ENCODE measurements around the gene HNF1A.
"Not testable (repeated sequence)": the region's sequence is repeated elsewhere in the genome, so short reads cannot be mapped to it uniquely, and the experiment has no call there.

The HNF1A gene, protein sequence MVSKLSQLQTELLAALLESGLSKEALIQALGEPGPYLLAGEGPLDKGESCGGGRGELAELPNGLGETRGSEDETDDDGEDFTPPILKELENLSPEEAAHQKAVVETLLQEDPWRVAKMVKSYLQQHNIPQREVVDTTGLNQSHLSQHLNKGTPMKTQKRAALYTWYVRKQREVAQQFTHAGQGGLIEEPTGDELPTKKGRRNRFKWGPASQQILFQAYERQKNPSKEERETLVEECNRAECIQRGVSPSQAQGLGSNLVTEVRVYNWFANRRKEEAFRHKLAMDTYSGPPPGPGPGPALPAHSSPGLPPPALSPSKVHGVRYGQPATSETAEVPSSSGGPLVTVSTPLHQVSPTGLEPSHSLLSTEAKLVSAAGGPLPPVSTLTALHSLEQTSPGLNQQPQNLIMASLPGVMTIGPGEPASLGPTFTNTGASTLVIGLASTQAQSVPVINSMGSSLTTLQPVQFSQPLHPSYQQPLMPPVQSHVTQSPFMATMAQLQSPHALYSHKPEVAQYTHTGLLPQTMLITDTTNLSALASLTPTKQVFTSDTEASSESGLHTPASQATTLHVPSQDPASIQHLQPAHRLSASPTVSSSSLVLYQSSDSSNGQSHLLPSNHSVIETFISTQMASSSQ

DNA sequence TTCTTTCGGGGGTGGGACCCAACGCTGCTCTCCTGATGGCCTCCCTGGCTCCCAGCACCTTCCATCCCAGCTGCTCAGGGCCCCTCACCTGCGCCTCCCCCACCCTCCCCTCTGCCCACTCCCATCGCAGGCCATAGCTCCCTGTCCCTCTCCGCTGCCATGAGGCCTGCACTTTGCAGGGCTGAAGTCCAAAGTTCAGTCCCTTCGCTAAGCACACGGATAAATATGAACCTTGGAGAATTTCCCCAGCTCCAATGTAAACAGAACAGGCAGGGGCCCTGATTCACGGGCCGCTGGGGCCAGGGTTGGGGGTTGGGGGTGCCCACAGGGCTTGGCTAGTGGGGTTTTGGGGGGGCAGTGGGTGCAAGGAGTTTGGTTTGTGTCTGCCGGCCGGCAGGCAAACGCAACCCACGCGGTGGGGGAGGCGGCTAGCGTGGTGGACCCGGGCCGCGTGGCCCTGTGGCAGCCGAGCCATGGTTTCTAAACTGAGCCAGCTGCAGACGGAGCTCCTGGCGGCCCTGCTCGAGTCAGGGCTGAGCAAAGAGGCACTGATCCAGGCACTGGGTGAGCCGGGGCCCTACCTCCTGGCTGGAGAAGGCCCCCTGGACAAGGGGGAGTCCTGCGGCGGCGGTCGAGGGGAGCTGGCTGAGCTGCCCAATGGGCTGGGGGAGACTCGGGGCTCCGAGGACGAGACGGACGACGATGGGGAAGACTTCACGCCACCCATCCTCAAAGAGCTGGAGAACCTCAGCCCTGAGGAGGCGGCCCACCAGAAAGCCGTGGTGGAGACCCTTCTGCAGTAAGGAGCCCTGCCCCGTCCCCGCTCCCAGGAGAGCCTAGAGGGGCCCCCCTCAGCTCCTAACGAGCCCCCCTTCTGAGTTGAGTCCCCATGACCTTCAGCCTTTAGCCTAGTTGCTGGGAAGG lies at the start of gene HNF1A:
TSS of gene HNF1A (plus strand) at position 248 of the 924 bp plus-strand sequence. CDS start at position 474, 226 bp downstream.
- FAIRE-seq (no peak), DNase-seq (ENCODE audit: insufficient read length, low spot score) (no peak)

DNA sequence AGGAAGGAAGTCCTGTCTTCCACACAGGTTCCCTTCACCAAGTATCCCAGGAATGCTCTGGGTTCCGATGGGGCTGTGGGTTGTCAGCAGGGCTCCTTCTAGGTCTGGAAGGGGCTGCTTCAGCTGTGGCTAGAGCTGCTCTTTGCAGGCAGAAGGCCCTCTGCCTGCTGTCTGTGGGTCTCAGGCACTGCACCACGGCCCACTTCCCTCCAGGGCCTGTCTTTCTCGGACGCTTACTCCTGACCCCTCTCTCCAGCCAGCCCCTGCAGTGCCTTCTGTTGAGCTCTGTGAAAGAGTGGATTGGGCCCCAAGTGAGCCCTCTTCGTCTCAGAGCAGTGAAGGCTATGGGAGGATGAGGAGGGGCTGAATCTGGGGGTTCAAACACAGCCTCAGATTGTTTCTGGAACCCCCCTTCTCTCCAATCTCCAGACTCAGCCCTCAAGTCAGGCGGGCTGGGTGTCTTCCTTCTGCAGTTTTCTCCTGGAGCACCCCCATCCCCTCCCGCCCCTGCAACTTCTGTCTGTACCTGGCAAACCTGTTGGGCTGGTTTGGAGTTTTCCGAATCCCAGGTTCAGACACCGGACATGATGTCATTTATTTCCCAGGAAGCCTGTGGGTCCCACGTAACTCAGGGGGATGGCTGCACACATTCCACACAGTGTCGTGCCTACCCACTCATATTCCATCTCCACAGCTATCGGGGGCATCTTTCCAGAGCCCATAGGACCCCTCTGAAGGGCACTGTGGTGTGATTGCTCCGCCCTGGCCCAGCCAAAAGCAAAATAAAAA lies 49.3 kb upstream of the HNF1A start:
- no peak for DNase-seq (ENCODE audit: insufficient read length, low spot score)
- no peak for FAIRE-seq

DNA sequence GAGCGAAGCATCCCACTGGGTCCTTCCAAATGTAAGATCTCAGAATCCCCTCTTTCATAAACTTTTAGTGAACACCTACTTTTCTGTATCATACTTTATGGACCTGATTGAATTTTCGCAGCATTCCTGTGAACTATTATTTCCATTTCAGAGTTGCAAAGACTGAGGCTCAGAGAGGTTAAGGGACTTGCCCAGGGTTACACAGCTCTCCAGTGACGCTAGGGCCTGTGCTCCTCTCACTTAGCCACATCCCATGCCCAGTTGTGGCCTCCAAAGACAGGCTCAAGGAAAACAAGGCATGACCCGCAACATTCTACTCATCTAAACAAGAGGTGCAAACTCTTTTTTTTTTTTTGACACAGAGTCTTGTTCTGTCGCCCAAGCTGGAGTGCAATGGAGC lies 48.3 kb upstream of the HNF1A start:
- FAIRE-seq = no peak
- DNase-seq (ENCODE audit: insufficient read length, low spot score) = no peak

DNA sequence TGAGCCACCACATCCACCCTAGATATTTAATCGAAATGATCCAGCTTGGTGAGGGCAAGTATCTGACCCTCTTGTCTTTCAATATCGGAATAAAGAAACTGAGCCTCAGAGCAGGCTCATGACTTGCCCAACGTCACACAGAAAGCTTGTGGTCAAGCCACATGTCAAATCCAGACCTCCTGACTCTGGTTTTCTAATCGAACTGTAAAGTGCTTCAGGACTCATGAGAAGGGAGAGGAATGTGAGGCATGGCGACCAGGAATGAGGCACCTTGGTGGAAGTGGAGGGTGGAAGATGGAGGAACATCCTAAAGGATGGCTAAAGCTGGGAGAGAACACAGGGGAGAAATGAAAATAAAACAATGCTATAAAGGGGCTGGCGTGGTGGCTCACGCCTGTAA lies 46.3 kb upstream of the HNF1A start:
- DNase-seq (ENCODE audit: insufficient read length, low spot score) = no peak
- FAIRE-seq = no peak

DNA sequence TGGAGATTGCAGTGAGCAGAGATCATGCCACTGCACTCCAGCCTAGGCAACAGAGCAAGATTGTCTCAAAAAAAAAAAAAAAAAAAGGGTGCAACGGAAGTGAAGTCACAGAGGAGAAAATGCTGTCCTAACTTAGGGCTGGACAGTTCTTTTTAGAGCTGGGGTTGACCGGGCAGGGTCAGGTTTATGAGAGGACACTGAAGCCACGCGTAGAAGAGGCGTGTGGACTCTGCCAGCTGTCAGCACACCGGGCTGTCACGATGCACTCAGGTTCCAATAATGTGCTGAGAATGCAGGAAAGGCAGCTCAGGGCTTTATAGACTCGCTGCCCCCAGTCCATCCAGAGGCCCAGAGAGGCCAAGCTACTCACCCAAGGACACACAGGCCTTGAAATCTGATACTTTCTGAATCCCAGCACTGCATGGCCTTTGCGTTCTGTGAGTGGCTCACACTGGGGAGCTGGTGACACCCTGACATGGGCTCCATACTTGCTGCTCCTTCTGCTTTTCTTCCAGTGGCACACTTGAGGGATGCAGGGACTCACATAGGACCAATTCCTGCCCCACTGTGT lies 45.3 kb upstream of the HNF1A start:
- DNase-seq (ENCODE audit: insufficient read length, low spot score) = no peak

DNA sequence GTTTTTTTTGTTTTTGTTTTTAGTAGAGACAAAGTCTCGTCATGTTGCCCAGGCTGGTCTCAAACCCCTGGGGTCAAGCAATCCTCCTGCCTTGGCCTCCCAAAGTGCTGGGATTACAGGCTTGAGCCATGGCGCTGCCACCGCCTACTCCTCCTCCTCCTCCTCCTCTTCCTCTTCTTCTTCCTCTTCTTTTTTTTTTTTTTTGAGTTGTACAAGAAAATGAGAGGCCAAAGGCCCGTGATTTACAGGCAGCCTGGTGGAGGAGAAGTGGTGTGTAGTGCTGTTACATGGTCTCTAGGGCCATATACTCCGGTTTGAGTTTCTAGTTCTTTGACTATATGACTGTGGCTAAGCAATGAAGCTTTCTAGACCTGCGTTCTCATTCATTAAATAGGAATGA lies 44.6 kb upstream of the HNF1A start:
- FAIRE-seq (no peak), DNase-seq (ENCODE audit: insufficient read length, low spot score) (no peak)

More for the DNA sequence above, 45.3 kb upstream of the HNF1A start:
- FAIRE-seq = no peak

DNA sequence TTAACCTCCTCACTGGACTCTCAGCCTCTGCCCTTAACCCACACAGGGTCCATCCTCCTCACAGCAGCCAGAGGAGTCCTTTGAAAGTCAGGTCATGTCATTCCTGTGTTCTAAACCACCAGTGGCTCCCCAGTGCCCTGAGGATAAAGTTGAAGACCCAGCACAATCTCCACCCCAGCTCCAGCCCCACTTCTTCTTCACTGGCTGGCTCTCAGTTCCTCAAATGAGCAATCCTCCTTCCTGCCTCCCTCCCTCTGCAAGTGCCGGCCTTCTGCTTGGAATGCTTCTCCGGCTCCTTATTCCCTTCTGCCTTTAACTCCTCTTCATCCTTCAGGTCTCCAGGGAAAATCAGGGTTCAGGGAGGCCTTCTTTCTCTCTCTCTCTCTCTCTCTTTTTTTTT lies 42.1 kb upstream of the HNF1A start:
- no peak for FAIRE-seq
- DNase-seq (ENCODE audit: insufficient read length, low spot score) = no peak

DNA sequence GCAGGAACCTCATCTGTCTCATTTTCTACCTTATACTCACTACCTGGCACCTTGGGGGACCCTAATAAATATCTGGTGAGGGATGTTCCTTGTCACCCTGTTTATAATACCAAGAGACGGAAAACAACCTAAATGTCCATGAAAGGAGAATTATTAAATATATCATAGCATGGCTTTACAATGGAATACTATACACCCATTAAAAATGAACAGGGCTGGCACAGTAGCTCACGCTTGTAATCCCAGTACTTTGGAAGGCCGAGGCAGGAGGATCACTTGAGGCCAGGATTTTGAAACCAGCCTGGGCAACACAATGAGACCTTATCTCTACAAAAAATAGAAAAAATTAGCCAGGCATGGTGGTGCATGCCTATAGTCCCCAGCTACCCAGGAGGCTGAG lies 39.8 kb upstream of the HNF1A start:
- FAIRE-seq (no peak), DNase-seq (ENCODE audit: insufficient read length, low spot score) (no peak)

DNA sequence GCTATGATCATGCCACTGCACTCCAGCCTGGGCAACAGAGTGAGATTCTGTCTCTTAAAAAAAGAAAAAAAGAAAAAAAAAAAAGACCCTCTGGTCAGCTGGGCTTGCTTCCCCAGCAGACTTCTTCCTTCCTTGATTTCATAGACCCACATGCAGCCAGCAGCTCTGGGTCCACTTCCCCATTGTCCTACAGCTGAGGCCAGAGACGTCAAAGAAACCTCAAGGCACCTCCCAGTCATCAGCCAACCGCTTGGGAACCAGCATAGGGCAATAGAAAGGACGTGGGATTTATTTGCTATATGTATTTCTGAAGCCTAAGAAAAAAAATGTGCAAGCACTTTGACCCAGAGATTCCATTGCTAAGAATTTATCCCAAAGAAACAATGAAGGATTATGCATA lies 38.8 kb upstream of the HNF1A start:
- FAIRE-seq (no peak), DNase-seq (ENCODE audit: insufficient read length, low spot score) (no peak)

DNA sequence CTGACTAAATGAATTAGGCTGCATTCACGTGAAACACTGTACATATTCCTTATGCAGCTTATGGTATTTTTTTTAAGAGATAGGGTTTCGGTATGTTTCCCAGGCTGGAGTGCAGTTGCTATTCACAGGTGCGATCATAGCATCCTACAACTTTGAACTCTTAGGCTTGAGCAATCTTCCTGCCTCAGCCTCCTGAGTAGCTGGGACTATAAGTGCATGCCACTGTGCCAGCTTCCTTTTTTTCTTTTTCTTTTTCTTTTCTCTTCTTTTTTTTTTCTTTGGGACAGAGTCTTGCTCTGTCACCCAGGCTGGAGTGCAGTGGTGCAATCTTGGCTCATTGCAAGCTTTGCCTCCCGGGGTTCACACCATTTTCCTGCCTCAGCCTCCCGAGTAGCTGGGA lies 38.3 kb upstream of the HNF1A start:
- FAIRE-seq (no peak), DNase-seq (ENCODE audit: insufficient read length, low spot score) (no peak)

DNA sequence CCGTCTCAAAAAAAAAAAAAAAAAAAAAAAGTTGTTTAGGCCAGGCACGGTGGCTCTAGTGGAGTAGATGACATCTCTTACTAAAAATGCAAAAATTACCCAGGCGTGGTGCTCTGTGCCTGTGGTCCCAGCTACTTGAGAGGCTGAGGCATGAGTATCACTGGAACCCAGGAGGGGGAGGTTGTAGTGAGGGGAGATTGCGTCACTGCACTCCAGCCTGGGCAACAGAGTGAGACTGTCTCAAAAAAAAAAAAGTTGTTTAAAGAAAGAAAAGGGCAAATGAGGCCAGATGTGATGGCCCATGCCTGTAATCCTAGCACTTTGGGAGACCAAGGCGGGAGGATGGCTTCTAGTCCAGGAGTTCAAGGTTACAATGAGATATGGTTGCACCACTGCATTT lies 37.5 kb upstream of the HNF1A start:
- DNase-seq (ENCODE audit: insufficient read length, low spot score) (no peak), FAIRE-seq (no peak)

DNA sequence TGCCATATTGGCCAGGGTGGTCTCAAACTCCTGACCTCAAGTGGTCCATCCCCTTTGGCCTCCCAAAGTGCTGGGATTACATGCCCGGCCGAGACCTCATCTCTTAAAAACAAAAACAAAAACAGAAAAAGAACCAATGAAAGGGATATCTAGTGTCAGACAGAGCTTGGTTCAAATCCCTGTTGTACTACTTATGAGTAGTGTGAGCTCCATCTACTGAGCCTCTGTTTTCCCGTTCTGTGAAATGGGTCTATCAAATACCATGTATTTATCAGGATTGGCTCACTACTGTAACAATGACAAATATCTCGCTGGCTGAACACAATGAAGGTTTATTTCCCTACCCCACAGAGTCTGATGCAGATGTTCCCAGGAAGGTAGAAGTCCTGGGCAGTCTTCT lies 36.9 kb upstream of the HNF1A start:
- no peak for DNase-seq (ENCODE audit: insufficient read length, low spot score)

DNA sequence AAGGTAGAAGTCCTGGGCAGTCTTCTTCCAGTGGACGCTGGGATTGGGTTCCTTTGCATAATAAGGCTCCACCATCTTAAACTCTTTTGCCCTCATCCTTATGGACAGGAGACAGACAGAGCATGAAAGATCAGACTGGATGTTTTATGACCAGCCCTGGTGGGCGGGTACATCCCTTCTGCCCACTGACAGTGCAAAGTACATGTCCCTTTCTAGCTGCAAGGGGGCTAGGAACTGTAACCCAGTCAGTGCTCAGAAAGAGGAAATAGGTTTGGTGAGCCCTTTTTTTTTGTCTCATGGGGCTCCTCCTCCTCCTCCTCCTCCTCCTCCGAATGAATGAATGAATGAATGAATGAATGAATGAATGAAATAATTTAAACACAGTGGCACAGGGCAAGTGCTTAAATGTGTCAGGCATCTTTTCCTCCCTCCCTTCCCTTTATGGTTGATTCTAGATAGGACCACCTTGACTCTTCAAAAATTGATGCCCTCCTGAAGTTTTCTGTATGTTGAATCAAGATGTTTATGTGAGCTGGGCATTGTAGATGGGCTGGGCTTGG lies 36.4 kb upstream of the HNF1A start:
- DNase-seq (ENCODE audit: insufficient read length, low spot score) = no peak

More for the DNA sequence above, 36.9 kb upstream of the HNF1A start:
- no peak for FAIRE-seq

DNA sequence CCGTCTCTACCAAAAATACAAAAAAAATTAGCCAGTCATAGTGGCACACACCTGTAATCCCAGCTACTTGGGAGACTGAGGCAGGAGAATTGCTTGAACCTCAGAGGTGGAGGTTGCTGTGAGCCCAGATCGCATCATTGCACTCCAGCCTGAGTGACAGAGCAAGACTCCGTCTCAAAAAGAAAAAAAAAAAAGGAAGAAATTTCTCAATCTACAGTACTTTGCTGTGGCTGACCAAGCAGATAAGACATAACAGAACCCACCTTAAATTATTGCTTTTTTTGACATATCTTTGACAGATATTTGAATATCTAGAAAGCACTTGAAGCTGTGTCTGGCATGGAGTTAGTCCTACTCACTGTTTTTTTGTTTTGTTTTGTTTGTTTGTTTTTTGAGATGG lies 34.9 kb upstream of the HNF1A start:
- DNase-seq (ENCODE audit: insufficient read length, low spot score) = no peak
- no peak for FAIRE-seq

More for the DNA sequence above, 36.4 kb upstream of the HNF1A start:
- no peak for FAIRE-seq

DNA sequence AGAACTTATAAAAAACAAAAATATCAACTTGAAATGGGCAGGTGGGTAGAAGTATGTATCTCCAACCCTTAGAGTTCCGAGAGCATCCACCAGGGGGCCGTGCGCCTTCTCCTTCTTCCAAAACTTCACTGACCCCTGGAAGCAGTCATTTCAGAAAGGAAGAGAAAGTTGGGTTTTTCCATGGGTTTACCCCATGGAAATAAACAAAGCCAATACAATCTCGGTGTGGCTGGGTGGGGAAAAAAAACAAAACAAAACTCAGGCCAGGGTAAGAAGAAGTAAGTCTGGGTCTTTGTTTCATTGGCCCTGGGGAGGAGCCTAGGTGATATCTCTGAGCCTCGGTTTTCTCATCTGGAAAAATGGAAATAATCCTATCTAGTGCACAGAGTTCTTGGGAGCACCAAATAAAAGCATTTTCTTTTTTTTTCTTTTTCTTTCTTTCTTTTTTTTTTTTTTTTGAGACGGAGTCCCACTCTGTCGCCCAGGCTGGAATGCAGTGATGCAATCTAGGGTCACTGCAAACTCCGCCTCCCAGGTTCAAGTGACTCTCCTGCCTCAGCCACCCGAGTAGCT lies 33.6 kb upstream of the HNF1A start:
- no peak for FAIRE-seq
- peak; percentile 62 for DNase-seq (ENCODE audit: insufficient read length, low spot score)

DNA sequence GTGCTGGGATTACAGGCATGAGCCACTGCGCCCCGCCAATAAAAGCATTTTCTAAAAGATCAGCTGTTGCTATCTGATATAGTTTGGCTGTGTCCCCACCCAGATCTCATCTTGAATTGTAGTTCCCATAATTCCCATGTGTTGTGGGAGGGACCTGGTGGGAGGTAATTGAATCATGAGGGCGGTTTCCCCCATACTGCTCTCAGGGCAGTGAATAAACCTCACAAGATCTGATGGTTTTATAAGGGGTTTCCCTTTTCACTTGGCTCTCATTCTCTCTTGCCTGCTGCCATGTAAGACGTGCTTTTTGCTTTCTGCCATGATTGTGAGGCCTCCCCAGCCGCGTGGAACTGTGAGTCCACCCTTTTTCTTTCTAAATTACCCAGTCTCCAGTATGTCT lies 32.8 kb upstream of the HNF1A start:
- DNase-seq (ENCODE audit: insufficient read length, low spot score); FAIRE-seq: not testable (repeated sequence)

DNA sequence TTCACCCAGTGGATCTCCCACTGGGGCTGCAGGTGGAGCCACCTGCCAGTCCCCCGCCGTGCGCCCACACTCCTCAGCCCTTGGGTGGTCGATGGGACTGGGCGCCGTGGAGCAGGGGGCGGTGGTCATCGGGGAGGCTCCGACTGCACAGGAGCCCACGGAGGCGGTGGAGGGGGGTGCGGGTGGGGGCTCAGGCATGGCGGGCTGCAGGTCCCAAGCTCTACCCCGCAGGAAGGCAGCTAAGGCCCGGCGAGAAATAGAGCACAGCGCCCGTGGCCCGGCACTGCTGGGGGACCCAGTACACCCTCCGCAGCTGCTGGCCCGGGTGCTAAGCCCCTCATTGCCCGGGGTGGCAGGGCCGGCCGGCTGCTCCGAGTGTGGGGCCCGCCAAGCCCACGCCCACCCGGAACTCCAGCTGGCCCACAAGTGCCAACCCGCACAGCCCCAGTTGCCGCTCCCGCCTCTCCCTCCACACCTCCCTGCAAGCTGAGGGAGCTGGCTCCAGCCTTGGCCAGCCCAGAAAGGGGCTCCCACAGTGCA lies 28.0 kb upstream of the HNF1A start:
- DNase-seq (ENCODE audit: insufficient read length, low spot score); FAIRE-seq: not testable (repeated sequence)

DNA sequence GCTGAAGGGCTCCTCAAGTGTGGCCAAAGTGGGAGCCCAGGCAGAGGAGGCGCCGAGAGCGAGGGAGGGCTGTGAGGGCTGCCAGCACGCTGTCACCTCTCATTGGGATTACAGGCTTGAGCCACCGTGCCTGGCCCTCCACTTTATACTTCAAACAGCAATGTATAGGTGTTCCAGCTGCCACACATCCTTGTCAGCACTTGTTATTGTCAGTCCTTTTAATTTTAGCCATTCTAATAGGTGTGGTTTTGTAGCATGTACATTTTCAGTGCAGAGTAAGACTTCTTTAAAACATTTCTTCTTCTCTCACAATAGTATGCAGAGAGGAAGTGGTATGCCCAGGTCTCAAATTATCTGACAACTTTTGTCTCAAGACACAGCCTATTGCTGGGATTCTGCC lies 27.5 kb upstream of the HNF1A start:
- DNase-seq (ENCODE audit: insufficient read length, low spot score) (no peak), FAIRE-seq (no peak)

DNA sequence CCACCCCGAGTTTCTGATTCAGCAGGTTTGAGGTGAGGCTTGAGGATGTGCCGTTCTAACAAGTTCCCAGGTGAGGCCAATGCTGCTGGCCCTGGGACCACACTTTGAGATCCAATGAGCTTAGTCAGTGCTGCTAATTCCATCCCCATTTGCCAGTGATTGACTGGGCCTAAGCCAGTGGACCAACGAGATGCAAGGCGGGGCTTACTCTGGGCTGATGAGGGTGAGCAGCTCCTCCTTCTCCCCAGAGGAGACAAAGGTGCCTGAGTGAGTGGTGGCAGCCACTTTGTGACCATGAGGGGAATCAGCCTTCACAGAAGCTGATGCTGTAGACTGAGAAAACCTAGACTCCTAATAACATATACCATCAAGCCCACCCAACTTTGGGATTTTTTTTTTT lies 23.1 kb upstream of the HNF1A start:
- DNase-seq (ENCODE audit: insufficient read length, low spot score) (no peak), FAIRE-seq (no peak)
